ENCODE data around the gene HTT.

Gene HTT

DNA sequence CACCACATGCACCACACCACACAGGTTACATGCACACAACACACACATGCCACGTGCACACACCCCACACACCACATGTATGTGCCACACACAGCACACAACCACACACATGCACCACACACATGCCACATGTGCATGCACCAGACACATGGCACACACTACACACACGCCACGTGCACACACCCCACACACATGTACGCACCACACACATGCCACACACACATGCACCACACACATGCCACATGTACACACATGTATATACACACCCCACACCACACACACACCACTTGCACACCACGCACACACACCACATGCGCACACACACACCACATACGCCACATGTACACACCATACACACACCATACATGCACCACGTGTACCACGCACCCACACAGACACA, 154.8 kb downstream of the HTT start:
- no peak for TF ChIP-seq JUND (IDR thresholded peaks at IDR 0.05; ENCODE audit: low read depth)
- DNase-seq (ENCODE audit: low read depth in 1 of 2, low spot score in 1 of 2): no peak
- in situ Hi-C loops (cut with HindIII; ENCODE audit: low pct_unique_long_range_greater_than_20kb, low sequenced_read_pairs): no loop called here

DNA sequence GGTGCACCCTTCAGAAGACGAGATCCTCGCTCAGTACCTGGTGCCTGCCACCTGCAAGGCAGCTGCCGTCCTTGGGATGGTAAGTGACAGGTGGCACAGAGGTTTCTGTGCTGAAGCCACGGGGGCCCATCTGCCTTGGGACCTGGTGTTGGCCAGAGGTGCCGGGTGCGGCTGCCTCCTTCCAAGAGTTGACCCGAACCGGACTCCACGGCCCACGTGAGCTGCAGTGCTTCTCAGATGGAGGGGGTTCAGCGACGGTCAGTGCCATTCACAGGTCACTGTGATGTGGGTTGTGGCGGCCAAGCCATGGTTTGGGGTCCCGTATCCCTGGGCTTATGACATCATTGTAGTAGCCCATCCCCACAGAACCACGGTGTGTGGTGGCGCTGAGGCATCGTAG, 155.5 kb downstream of the HTT start:
- in situ Hi-C loops (cut with HindIII; ENCODE audit: low pct_unique_long_range_greater_than_20kb, low sequenced_read_pairs): no loop called here
- TF ChIP-seq JUND (IDR thresholded peaks at IDR 0.05; ENCODE audit: low read depth): no peak
- no peak for DNase-seq (ENCODE audit: low read depth in 1 of 2, low spot score in 1 of 2)

GRCh38 chr4:3231471-3231870, 157.0 kb downstream of the HTT start:
- no peak for DNase-seq (ENCODE audit: low read depth in 1 of 2, low spot score in 1 of 2)
- in situ Hi-C loops (cut with HindIII; ENCODE audit: low pct_unique_long_range_greater_than_20kb, low sequenced_read_pairs): no loop called here

DNA sequence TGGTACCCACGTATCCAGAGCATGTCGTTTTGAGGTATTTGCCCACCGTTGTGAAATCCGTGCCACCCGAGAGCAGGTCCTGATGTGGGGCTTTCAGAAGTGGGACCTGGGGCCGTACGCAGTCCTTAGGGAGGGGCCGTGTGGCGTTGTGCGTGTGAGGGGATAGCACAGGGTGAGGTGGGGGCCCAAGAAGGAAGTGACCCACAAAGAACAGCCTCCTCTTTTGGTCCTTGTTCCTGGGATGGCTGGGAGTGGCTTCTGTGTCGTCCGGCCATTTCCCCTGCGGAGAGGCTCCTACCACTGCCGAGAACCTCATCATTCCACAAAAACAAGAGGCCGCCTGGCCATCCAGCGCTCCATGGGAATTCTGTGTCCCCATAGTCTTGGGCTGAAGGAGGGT, 157.5 kb downstream of the HTT start:
- no peak for DNase-seq (ENCODE audit: low read depth in 1 of 2, low spot score in 1 of 2)
- TF ChIP-seq JUND (IDR thresholded peaks at IDR 0.05; ENCODE audit: low read depth): no peak
- in situ Hi-C loops (cut with HindIII; ENCODE audit: low pct_unique_long_range_greater_than_20kb, low sequenced_read_pairs): no loop called here

More at GRCh38 chr4:3231471-3231870, 157.0 kb downstream of the HTT start:
- no peak for TF ChIP-seq JUND (IDR thresholded peaks at IDR 0.05; ENCODE audit: low read depth)

DNA sequence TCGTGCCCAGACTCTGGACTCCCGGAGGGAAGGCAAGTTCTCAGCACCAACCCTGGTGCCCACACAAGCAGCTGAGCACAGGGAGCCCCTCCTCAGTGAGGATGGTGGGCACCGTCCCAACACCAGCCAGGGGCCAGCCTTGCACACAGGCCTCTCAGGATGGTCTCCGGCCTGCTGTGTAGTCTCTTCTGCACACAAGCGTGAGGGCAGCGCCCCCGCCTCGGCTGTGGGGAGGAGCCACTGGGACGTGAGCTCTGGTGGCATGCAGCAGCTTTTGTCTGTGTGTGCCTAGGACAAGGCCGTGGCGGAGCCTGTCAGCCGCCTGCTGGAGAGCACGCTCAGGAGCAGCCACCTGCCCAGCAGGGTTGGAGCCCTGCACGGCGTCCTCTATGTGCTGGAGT, 158.4 kb downstream of the HTT start:
- DNase-seq (ENCODE audit: low read depth in 1 of 2, low spot score in 1 of 2): no peak
- TF ChIP-seq JUND (IDR thresholded peaks at IDR 0.05; ENCODE audit: low read depth): no peak
- in situ Hi-C loops (cut with HindIII; ENCODE audit: low pct_unique_long_range_greater_than_20kb, low sequenced_read_pairs): no loop called here

DNA sequence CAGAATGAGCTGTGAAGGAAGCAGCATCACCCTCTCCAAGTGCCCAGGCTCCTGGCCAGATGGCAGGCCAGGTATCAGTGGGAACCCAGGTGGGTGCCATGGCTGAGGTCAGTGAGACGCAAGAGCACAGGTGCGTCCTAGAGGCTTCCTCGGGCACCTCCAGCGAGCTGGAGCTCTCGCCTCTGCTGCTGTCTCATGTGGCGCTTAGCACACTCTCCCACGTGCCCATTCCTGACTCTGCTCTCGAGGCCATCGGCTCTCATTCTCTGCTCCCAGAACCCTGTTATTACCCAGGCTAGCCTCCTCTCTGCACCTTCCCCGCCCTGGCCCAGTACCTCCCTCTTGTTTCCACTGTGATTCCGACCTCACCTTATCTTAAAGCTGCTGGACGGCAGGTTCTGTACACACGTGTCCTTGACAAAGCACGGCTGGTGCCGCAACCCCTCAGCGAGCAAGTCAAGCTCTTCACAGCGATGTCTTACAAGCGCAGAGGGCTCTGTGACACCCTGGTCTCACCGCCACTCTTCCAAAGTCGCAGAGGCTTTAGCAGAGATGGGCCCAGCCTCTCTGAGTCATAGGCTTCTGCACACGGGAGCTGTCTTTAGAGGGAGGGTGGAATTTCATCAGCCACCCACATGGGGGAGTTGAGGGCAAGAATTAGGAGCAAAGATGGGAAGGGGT, 159.1 kb downstream of the HTT start:
- in situ Hi-C loops (cut with HindIII; ENCODE audit: low pct_unique_long_range_greater_than_20kb, low sequenced_read_pairs): no loop called here
- DNase-seq (ENCODE audit: low read depth in 1 of 2, low spot score in 1 of 2): no peak
- no peak for TF ChIP-seq JUND (IDR thresholded peaks at IDR 0.05; ENCODE audit: low read depth)

DNA sequence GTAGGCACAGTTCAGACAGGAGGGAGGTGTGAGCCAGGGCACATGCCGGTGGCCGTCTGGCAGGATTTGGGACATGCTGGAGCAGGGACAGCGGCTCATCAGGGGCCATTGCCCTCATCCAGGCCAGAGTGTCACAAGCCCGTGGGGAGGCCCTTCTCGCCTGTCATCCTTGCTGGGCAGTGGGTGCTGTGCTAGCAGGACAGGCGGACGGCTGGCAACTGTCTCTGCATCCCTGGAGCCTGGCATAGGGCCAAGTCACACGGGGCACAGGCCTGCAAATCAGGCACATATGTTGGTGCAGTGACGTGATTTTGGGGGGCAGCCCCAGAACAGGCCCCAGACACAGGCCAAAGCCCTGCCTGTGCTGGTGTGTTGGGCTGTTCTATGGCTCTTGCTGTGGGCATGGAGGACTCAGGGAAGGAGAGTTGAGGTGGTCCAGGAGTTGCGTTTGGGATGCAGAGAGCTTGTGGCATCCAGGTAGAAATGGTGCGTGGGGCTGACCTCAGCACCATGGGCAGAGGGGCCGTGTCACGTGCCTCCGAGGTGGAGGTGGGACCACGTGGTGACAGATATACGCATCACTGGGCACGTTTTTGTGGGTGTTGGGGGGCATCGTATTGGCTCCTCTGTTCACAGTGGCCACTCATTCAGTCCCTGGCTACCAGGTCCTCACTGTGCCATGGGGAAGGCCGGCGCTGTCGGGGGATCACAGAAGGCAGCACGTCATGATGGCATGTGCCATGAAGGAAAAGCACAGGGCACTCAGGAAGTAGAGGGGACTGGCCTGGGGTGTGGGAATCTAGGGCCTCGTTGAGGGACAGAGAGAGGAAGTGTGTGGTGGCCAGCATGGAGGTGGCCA, 159.9 kb downstream of the HTT start:
- DNase-seq (ENCODE audit: low read depth in 1 of 2, low spot score in 1 of 2): no peak
- in situ Hi-C loops (cut with HindIII; ENCODE audit: low pct_unique_long_range_greater_than_20kb, low sequenced_read_pairs): no loop called here
- no peak for TF ChIP-seq JUND (IDR thresholded peaks at IDR 0.05; ENCODE audit: low read depth)

DNA sequence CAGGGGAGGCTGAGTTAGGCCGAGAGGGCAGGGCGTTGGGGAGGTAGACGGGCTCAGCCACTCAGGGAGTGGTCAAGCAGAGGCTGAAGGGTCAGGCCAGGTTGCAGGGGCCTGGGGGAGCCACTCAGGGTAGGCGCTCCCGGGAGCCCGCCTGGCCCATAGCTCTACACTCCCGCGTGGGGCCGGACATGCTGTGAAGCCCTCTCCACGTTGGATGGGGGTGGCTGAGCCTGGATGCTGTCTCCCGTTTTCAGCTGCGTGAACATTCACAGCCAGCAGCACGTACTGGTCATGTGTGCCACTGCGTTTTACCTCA, 160.5 kb downstream of the HTT start:
- in situ Hi-C loops (cut with HindIII; ENCODE audit: low pct_unique_long_range_greater_than_20kb, low sequenced_read_pairs): no loop called here
- DNase-seq (ENCODE audit: low read depth in 1 of 2, low spot score in 1 of 2): no peak
- TF ChIP-seq JUND (IDR thresholded peaks at IDR 0.05; ENCODE audit: low read depth): no peak

DNA sequence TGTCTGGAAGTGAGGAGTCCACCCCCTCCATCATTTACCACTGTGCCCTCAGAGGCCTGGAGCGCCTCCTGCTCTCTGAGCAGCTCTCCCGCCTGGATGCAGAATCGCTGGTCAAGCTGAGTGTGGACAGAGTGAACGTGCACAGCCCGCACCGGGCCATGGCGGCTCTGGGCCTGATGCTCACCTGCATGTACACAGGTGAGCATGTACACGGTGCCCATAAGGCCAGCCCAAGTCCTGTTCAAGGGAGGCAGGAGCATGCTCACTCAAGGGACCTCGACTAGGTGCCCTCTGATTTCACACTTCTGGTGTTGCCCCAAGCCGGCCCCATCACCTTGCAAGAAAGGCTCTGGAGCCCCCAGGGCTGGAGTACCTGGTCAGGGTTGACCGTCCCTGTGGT, 161.1 kb downstream of the HTT start:
- no peak for TF ChIP-seq JUND (IDR thresholded peaks at IDR 0.05; ENCODE audit: low read depth)
- DNase-seq (ENCODE audit: low read depth in 1 of 2, low spot score in 1 of 2): no peak
- in situ Hi-C loops (cut with HindIII; ENCODE audit: low pct_unique_long_range_greater_than_20kb, low sequenced_read_pairs): no loop called here

DNA sequence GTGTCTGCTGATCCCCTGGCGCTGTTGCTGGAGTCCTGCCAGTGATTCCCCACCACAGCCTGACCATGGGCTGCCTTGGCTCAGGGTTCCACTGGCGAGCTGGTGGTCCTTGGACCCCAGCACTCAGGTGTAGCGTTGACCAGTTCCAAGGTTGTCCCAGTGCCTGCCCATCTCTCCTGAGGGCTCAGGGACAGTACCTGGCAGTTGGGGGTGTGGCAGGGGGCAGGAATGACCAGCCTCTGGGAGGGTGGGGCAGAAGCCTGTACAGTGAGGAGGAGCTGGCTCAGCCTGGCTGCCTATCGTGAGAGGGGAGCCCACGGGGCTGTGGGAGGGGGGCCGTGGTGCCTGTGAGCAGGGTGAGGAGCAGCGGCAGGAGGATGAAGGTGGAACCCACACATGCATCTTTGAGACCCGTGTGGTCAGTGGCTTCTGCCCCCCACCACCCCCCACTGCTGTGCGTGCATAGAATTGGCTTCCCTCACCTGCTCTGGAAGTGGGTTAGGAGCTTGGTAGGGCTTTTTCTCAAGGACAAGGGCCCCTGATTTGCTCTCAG, 161.9 kb downstream of the HTT start:
- in situ Hi-C loops (cut with HindIII; ENCODE audit: low pct_unique_long_range_greater_than_20kb, low sequenced_read_pairs): no loop called here
- DNase-seq (ENCODE audit: low read depth in 1 of 2, low spot score in 1 of 2): no peak
- TF ChIP-seq JUND (IDR thresholded peaks at IDR 0.05; ENCODE audit: low read depth): no peak

GRCh38 chr4:3237266-3237665, 162.8 kb downstream of the HTT start:
- in situ Hi-C loops (cut with HindIII; ENCODE audit: low pct_unique_long_range_greater_than_20kb, low sequenced_read_pairs): no loop called here
- no peak for TF ChIP-seq JUND (IDR thresholded peaks at IDR 0.05; ENCODE audit: low read depth)
- no peak for DNase-seq (ENCODE audit: low read depth in 1 of 2, low spot score in 1 of 2)

- DNase-seq (ENCODE audit: low read depth in 1 of 2, low spot score in 1 of 2): no peak
- no peak for TF ChIP-seq JUND (IDR thresholded peaks at IDR 0.05; ENCODE audit: low read depth)
- in situ Hi-C loops (cut with HindIII; ENCODE audit: low pct_unique_long_range_greater_than_20kb, low sequenced_read_pairs): no loop called here
Measured at GRCh38 chr4:3237712-3238560, 163.5 kb downstream of the HTT start.
